ENCODE data around the gene HPCAL1.

- TF ChIP-seq CTCF (IDR thresholded peaks at IDR 0.05) (no peak), POLR2A (IDR thresholded peaks at IDR 0.05) (no peak)
Observed at GRCh38 chr2:10306901-10307463, 4.3 kb downstream of the HPCAL1 start.

All from adrenal gland (tissue), 5 donors.